OCI-LY7 (cell line): ENCODE data around the gene PDE4A. TPM values are rescaled to one million over a fixed set of nuclear protein-coding genes. Genes with fewer than 3 reads are reported as not detected.

Source experiments
- BruUV-seq: library from RNA; stranded (reverse); fragments of 400-500 nt; replicated peaks from 2 replicates; lab custom pipeline; 2021; lab: Mats Ljungman, UMichigan
- CTCF ChIA-PET: fragments of 300-600 bp; sonication (Branson Sonifier 250); formaldehyde crosslinking; loops from one replicate; lab custom pipeline; 2022; ENCODE audit warnings: antibody characterized with exemption; ENCODE audit not compliant: unreplicated experiment; lab: Charles Lee
- POLR2A ChIA-PET: fragments of 300-600 bp; sonication (Branson Sonifier 250); formaldehyde crosslinking; loops from one replicate; lab custom pipeline; 2022; ENCODE audit warnings: antibody characterized with exemption; lab: Charles Lee
- DNase-seq: peaks from one replicate; pipeline ENCODE4 v3.0.0-alpha.2; 2015; ENCODE audit warnings: low spot score
- H2AFZ ChIP-seq: fragments of 200-600 bp; sonication (generic), shearing (Covaris generic); 2 replicates; pipeline ENCODE4 v1.6.1; 2014; ENCODE audit warnings: mild to moderate bottlenecking, antibody characterized with exemption, low read length, moderate library complexity
- H3K27ac ChIP-seq: fragments of 200-600 bp; sonication (generic); 2 replicates; pipeline ENCODE4 v1.5.1; 2014; ENCODE audit warnings: mixed run types, low read depth, mild to moderate bottlenecking, moderate library complexity, low read length, inconsistent platforms; ENCODE audit not compliant: poor library complexity, severe bottlenecking
- H3K36me3 ChIP-seq: fragments of 200-600 bp; sonication (generic); 2 replicates; pipeline ENCODE4 v1.6.1; 2014; ENCODE audit warnings: mild to moderate bottlenecking, antibody characterized with exemption, low read length, moderate library complexity, mixed read lengths; ENCODE audit not compliant: insufficient read depth
- H3K4me1 ChIP-seq: fragments of 200-600 bp; sonication (generic); 2 replicates; pipeline ENCODE4 v1.5.1; 2014; ENCODE audit warnings: mild to moderate bottlenecking, low read length; ENCODE audit not compliant: insufficient read depth, poor library complexity, severe bottlenecking
- H3K4me2 ChIP-seq: fragments of 200-600 bp; sonication (generic); 2 replicates; pipeline ENCODE4 v1.6.1; 2014; ENCODE audit warnings: mild to moderate bottlenecking, low read length
- H3K4me3 ChIP-seq: fragments of 200-600 bp; sonication (generic); 2 replicates; pipeline ENCODE4 v1.5.1; 2014; ENCODE audit warnings: mild to moderate bottlenecking, low read depth, low read length; ENCODE audit not compliant: poor library complexity, severe bottlenecking
- H3K79me2 ChIP-seq: fragments of 200-600 bp; sonication (generic); 2 replicates; pipeline ENCODE4 v1.6.1; 2016; ENCODE audit warnings: low read depth, mild to moderate bottlenecking, low read length, moderate library complexity, mixed read lengths; ENCODE audit not compliant: insufficient read depth
- H3K9me2 ChIP-seq: fragments of 200-600 bp; sonication (generic); 2 replicates; pipeline ENCODE4 v1.6.1; 2016; ENCODE audit warnings: mild to moderate bottlenecking, low read length, mixed read lengths; ENCODE audit not compliant: insufficient read depth
- H3K9me3 ChIP-seq: fragments of 200-600 bp; sonication (generic); 2 replicates; pipeline ENCODE4 v1.6.1; 2014; ENCODE audit warnings: mild to moderate bottlenecking, mixed run types, low read length, mixed read lengths
- H4K20me1 ChIP-seq: fragments of 200-600 bp; sonication (generic); 2 replicates; pipeline ENCODE4 v1.6.1; 2014; ENCODE audit warnings: mild to moderate bottlenecking, antibody characterized with exemption, low read length, moderate library complexity, mixed read lengths; ENCODE audit not compliant: insufficient read depth
- EZH2phosphoT487 ChIP-seq: fragments of 200-600 bp; sonication (generic); IDR thresholded peaks from 2 replicates; pipeline ENCODE4 v1.6.1; 2018; ENCODE audit warnings: low read depth, borderline replicate concordance, mild to moderate bottlenecking, mixed run types, antibody characterized with exemption, low read length, moderate library complexity, mixed read lengths
- intact Hi-C: fragments of 100-400 bp; cut with micrococcal nuclease; formaldehyde crosslinking; loops from one replicate; pipeline ENCODE4 v1.10.0; 2022; ENCODE audit not compliant: unreplicated experiment
- total RNA-seq, 2 experiments: library from RNA; depleted of rRNA in 1 of 2; stranded (reverse); fragments of >200 nt in 1 of 2; shearing (Covaris generic) in 1 of 2; gene quantifications; 2 replicates each; pipeline ENCODE4 v1.2.3, GENCODE V29; 2014 to 2022
- TF ChIP-seq, protein P1 (sequence below): fragments of 200-600 bp; sonication (generic); conservative IDR thresholded peaks from 2 replicates; pipeline ENCODE4 v1.5.1; 2014; ENCODE audit warnings: mild to moderate bottlenecking, antibody characterized with exemption, low read length, moderate library complexity, mixed read lengths

PDE4A gene
- total RNA-seq, 2 experiments from 2014 or later, result 16.4 to 45.1 TPM

DNA sequence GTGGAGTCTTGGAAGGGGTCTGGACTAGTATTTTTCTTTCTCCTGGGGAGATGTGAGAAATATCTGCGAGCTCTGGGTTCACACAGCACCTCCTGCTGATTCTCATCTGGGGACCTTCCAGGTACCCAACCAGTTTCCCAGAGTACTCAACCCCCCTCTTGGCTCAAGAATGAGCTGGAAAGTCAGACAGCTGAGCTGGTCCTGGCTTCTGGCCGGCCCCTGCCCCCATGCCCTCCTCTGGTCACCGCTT lies 2.2 kb upstream of the PDE4A start:
- Histone ChIP-seq H4K20me1 (peaks cover 8% of the 10 kb centered on the region), H3K36me3 (peaks cover 18% of the 10 kb centered on the region), H3K9me2 (no peaks in the 10 kb centered on the region), H3K79me2 (peaks cover 68% of the 10 kb centered on the region), H3K4me3 (peak overlapping the region; percentile 76), H3K9me3 (peaks cover 5% of the 10 kb centered on the region; the same call in 1 of the 2 replicates), H3K27ac (peak overlapping the region; percentile 100), H3K4me2 (peak overlapping the region; percentile 72), H2AFZ (no peak overlapping the region), H3K4me1 (peaks cover 60% of the 10 kb centered on the region)
- intact Hi-C loops, result loop anchor here (5.0 kb wide), 1 partner anchor 554 kb away; no protein-coding TSS in a partner anchor
- no peak for DNase-seq
- no peak for TF ChIP-seq EZH2phosphoT487
- TF ChIP-seq, protein P1, sequence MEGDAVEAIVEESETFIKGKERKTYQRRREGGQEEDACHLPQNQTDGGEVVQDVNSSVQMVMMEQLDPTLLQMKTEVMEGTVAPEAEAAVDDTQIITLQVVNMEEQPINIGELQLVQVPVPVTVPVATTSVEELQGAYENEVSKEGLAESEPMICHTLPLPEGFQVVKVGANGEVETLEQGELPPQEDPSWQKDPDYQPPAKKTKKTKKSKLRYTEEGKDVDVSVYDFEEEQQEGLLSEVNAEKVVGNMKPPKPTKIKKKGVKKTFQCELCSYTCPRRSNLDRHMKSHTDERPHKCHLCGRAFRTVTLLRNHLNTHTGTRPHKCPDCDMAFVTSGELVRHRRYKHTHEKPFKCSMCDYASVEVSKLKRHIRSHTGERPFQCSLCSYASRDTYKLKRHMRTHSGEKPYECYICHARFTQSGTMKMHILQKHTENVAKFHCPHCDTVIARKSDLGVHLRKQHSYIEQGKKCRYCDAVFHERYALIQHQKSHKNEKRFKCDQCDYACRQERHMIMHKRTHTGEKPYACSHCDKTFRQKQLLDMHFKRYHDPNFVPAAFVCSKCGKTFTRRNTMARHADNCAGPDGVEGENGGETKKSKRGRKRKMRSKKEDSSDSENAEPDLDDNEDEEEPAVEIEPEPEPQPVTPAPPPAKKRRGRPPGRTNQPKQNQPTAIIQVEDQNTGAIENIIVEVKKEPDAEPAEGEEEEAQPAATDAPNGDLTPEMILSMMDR, result no peak
- CTCF ChIA-PET, result interaction anchor here (0.8 to 2.0 kb wide), 2 partner anchors 10 to 12 kb away, joined by 4 to 27 read pairs; no protein-coding TSS in a partner anchor
- BruUV-seq, result no TSS peak
- POLR2A ChIA-PET, result interaction anchor here (0.5 to 4.2 kb wide), 5 partner anchors 10 to 159 kb away, joined by 3 to 60 read pairs (median 5); partner anchors contain the start of genes ATG4D and CDC37

DNA sequence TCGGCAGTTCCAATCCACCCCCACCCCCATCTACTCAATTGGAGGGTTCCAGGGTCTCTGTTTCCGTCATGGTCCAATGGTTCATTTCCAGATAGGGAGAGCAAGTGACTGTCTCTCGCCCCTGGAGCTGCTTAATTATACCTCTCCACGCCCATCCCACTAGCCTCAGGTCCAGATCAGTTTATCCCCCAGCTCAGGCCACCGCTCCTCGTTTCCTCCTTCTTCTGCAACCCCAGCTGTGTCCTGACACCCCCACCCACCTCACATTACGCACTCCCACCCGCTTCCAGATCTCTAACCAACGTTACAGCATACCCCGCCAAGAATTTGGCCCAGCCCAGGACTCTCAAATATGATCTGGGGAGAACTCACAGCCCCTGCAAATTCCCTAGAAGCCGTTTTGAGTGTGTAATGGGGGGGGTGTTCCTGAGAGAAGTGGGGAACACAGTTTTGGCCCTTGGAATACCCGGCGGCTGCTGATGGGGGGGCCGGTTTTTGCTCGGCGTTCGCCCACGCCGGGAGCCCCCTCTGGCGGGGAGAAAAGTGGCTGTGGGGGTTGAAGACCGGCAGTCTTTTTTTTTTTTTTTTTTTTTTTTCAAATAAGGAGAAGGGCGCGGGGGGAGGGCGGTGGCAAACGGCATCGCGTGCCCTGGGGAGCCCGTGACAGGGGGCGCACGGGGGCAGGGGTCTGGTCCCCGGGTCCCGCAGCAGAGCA lies 1.7 kb upstream of the PDE4A start:
- POLR2A ChIA-PET, result interaction anchor here (0.6 to 4.2 kb wide), 5 partner anchors 9 to 179 kb away, joined by 3 to 60 read pairs (median 5); partner anchors contain the start of gene CDC37
- TF ChIP-seq, protein P1, result peak; percentile 67
- TF ChIP-seq EZH2phosphoT487, result no peak
- Histone ChIP-seq H3K79me2 (peaks cover 73% of the 10 kb centered on the region), H4K20me1 (peaks cover 10% of the 10 kb centered on the region), H3K36me3 (peaks cover 18% of the 10 kb centered on the region), H3K4me3 (peak overlapping the region; percentile 76), H2AFZ (no peak overlapping the region), H3K27ac (peak overlapping the region; percentile 100), H3K9me2 (no peaks in the 10 kb centered on the region), H3K4me1 (peaks cover 59% of the 10 kb centered on the region), H3K9me3 (peaks cover 5% of the 10 kb centered on the region; the same call in 1 of the 2 replicates), H3K4me2 (peak overlapping the region; percentile 72)
- DNase-seq, result peak; percentile 75
- intact Hi-C loops, result loop anchor here (5.0 kb wide), 1 partner anchor 554 kb away; no protein-coding TSS in a partner anchor
- BruUV-seq, result no TSS peak
- CTCF ChIA-PET, result interaction anchor here (0.6 to 2.0 kb wide), 2 partner anchors 13 to 38 kb away, joined by 4 to 27 read pairs; partner anchors contain the start of gene TYK2
